Measurements from ENCODE around the gene RPH3AL.
"Not testable (repeated sequence)": the region's sequence is repeated elsewhere in the genome, so short reads cannot be mapped to it uniquely, and the experiment has no call there.

Gene RPH3AL

DNA sequence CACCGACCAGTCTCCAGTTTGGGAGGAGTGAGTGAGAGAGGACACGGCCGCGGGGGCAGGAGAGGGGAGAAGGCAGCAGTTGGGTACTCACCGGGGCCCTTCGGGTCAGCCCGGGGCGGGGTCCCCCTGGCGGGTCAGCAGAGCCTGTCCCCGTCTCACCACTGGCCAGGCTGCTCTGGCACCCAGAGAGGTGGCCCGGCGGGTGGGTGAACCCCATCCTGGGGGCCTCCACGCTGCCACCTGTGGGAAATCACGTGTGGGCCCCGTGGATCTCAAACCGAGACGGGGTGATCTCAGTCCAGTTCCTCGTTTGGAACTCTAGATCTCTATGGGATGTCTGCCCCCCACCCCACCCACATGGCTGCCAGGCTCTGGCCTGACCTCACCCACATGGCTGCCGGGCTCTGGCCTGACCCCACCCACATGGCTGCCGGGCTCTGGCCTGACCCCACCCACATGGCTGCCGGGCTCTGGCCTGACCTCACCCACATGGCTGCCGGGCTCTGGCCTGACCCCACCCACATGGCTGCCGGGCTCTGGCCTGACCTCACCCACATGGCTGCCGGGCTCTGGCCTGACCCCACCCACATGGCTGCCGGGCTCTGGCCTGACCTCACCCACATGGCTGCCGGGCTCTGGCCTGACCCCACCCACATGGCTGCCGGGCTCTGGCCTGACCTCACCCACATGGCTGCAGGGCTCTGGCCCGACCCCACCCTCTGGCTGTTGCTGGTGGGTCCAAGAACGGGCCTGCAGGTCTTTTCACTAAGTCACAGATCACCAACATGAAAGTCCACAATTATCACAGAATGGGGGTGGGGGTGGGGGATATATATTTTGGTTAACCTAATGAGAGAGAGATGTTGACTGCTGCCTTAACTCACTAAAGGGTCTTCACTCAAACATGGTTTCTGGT, 136.8 kb downstream of the RPH3AL start:
- not testable (repeated sequence) for DNase-seq

- no peak for DNase-seq
Measured at GRCh38 chr17:214881-215331, 137.7 kb downstream of the RPH3AL start.

DNA sequence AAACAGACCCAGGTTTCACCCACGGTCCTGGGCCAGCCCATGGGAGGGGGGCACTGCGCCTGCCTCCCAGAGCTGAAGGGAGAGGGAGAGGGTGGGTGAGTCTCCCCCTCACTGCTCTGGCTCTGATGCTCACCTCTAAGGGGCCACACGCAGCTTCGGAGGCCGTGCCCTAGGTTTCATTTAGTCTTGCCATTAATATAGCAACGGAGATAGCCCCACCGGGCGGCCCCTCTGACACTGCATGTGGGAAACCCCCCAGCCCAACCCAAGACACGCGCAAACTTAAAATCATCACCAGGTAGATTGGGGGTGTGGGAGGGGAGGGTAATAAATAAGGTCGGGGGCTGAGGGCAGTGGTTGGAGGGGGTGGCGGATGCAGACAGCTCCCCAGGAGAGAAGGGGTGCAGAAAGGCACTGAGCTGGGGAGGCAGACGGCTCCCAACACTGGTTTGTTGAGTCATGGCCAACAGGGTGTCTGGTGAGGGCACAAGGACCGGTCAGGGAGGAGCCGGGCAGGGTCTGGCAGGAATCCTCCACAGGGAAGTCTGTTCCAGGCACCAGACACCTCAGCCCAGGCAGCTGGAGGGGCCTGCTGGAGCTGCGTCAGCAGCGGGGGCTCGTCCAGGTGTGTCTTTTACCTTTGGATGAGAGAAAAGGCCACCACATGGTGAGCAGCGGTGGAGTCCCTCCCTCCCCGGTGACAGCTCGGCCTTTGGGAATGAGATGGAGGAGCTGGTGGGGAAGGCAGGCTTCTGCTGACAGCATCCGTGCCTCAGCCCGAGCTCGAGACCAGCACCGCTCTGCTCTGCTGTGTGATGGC, 139.1 kb downstream of the RPH3AL start:
- no peak for DNase-seq

GRCh38 chr17:210402-210801, 142.2 kb downstream of the RPH3AL start:
- no peak for DNase-seq

DNA sequence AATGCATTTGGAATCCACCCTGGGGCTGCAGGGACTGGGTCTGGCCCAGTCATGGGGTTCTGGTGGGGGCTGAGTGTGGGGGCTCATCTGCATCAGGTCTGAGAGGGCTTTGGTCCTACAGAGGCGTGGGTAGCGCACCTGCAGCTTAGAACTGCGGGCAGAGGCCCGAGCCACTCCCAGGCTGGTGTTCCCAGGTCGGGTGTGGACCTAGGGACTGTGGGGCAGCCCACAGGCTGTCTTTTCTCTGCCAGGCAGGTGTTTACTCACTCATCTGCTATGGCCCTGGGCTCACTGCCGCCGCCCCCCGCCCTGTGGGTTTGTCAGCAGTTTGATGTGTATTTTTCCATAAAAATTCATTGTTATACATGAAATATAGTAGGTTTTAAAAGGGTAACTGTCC, 144.2 kb downstream of the RPH3AL start:
- DNase-seq, result no peak

- no peak for DNase-seq
Measured at GRCh38 chr17:207775-208174, 144.8 kb downstream of the RPH3AL start.

DNA sequence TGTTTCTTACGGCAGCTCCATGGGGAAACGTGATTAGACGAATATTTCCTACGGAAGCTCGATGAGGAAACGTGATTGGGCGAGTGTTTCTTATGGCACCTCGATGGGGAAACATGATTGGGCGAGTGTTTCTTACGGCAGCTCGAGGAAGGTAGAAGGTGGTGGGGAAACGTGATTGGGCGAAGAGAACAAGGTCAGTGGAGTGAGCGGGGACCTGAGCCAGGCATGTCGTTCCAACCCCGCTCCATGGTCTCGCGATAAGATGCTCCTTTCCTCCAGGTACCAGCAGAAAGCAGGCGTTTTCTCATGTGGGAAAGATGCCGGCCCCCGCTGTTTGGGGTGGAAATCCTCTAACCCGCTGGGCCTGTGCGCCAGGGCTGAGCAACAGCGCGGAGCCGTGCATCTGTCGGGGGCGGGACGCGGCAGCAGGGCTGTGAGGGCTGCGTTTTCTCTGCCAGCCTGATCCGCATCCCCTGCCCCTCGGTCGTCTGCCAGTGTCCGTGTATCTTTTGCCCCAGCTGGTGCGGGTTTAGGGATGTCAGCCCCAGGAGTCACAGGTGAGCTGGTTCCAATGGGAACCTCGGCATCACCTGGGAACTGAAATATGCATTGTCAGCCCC, 145.6 kb downstream of the RPH3AL start:
- no peak for DNase-seq

GRCh38 chr17:206484-206883, 146.1 kb downstream of the RPH3AL start:
- not testable (repeated sequence) for DNase-seq

GRCh38 chr17:205817-206216, 146.8 kb downstream of the RPH3AL start:
- no peak for DNase-seq

GRCh38 chr17:205148-205669, 147.4 kb downstream of the RPH3AL start:
- no peak for DNase-seq

DNA sequence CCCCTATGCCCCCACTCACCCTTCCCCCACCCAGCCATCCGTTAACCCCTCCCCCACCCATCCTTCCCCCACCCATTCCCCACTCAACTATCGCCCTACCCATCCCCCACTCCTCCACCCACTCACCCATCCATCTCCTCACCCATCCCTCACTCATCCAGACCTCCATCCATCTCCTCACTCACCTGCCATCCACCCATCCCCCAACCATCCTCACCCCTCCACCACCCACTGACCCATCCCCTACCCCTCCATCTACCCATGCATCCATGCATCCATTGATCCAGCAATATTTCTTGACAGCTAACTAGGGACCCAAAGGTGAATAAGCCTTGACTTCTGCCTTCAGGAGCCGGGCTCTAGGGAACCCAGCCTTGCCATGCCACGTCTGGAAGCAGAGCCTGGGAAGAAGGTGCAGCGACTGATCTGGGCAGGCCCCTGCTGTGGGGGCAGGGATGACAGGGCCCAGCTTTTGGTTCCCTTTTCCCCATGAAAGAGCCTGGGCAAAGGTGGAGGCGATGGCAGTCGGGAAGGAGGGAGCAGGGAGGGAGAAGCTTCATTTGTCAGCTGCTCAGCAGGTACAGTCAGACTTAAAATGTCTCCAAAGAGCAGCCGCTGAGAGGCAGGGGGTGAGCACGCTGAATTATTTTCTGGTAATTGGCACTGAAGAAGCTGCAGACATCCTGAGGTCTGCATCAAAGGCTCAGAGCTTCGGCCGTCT, 148.0 kb downstream of the RPH3AL start:
- DNase-seq, result no peak

GRCh38 chr17:202501-202951, 150.1 kb downstream of the RPH3AL start:
- DNase-seq, result no peak

DNA sequence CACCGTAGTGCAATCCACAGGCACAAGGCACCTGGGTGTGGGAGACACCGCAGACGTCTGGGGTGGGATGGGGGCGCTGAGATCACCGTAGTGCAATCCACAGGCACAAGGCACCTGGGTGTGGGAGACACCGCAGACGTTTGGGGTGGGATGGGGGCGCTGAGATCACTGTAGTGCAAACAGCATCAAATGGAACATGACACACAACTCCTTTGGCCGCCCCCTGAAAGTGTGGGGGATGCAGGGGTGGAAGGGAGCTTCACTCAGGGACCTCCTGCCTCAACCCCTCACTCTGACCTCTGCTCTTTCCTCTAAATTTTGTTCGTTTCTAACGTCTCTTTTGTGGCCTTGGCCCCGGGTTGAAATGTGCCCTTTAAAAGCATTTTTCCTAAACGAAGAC, 150.9 kb downstream of the RPH3AL start:
- not testable (repeated sequence) for DNase-seq

- DNase-seq, result not testable (repeated sequence)
Measured at GRCh38 chr17:201257-201656, 151.3 kb downstream of the RPH3AL start.

GRCh38 chr17:200586-200985, 152.0 kb downstream of the RPH3AL start:
- DNase-seq, result no peak

GRCh38 chr17:199806-200545, 152.6 kb downstream of the RPH3AL start:
- DNase-seq, result no peak

- DNase-seq, result no peak
Measured at GRCh38 chr17:199191-199604, 153.4 kb downstream of the RPH3AL start.

DNA sequence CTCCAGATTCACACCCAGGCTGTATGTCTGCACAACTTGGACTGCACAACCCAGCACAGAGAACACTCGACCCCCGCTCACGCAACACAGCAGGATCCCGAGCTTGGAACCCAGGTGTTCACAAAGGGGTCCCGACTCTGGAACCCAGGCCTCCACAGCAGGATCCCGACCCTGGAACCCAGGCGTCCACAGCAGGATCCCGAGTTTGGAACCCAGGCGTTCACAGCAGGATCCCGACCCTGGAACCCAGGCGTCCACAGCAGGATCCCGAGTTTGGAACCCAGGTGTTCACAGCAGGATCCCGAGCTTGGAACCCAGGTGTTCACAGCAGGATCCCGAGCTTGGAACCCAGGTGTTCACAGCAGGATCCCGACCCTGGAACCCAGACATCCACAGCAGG, 154.4 kb downstream of the RPH3AL start:
- not testable (repeated sequence) for DNase-seq

- no peak for DNase-seq
Measured at GRCh38 chr17:197352-197751, 155.3 kb downstream of the RPH3AL start.

DNA sequence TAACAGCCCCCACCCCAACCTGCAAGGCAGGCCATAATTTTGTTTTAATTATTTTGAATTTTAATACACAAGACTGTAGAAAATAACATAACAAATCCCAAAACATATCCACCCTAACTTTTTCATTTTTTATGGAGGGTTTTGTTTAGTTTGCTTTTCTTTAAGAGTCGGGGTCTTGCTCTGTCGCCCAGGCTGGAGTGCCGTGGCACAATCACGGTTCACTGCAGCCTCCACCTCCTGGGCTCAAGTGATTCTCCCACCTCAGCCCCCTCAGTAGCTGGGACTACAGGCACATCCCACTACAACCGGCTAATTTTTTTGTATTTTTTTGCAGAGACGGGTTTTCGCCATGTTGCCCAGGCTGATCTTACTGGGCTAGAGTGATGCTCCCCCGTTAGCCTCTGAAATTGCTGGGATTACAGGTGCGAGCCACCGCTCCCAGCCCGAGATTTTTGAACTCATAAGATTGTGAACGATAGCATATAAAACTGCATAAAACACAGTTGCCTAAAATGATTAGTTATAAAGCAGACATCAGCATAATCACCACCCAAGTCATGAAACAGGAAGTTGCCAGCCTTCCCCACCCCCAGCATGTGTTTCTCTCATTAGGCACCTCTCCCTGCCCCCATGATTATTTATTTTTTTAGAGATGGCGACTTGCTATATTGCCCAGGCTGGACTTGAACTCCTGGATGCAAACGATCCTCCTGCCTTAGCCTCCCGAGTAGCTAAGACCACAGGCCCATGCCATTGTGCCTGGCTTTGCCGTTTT, 157.6 kb downstream of the RPH3AL start:
- no peak for DNase-seq
